CD4-positive, alpha-beta T cell treated with Interferon alpha-2 for 1 hour (primary cell): Measurements from ENCODE around the gene ASIC4.

Experiments used
- DNase-seq, 2 donors: peaks; one replicate each; pipeline ENCODE4 v3.0.0-alpha.2; 2020 to 2022

The ASIC4 gene

DNA sequence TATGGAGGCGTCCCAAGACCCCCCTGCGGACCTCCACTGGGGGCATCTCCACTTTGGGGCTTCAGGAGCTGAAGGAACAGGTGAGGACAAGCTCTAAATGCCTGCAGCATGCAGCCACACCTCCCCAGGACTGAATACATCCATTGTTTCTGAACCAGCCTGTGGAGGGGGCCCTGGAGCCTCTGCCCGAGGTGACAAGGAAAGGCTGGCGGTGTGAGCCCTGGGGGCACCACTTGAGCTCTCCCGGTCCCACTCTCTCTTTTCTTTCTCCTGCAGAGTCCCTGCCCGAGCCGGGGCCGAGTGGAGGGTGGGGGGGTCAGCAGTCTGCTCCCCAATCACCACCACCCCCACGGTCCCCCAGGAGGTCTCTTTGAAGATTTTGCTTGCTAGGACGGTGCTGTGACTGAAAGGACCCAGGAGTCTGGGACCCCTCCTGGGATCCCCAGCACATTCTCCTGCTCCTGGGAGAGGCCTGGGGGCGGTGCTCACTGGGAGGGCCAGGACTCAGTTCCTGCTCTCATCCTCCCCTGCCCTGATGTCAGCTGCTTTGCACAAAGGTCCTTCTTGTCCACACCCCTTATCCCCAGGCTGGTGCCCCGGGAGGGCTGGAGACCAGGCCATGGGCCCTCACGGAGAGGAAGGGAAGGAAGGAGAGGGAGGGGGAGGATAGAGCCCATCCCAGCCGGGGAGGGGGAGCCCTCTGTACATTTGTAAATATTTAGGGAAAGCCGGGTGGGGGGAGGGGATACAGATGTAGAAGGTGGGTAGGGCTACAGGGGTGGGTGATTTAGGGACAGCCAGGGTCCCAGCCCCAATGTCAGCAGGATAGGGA is 23.6 kb downstream of the ASIC4 start:
- DNase-seq: no peak

GRCh38 chr2:219538504-219538951 is 24.2 kb downstream of the ASIC4 start:
- DNase-seq: no peak

- DNase-seq: no peak
These were observed 24.9 kb downstream of the ASIC4 start for GRCh38 chr2:219538956-219539788.

DNA sequence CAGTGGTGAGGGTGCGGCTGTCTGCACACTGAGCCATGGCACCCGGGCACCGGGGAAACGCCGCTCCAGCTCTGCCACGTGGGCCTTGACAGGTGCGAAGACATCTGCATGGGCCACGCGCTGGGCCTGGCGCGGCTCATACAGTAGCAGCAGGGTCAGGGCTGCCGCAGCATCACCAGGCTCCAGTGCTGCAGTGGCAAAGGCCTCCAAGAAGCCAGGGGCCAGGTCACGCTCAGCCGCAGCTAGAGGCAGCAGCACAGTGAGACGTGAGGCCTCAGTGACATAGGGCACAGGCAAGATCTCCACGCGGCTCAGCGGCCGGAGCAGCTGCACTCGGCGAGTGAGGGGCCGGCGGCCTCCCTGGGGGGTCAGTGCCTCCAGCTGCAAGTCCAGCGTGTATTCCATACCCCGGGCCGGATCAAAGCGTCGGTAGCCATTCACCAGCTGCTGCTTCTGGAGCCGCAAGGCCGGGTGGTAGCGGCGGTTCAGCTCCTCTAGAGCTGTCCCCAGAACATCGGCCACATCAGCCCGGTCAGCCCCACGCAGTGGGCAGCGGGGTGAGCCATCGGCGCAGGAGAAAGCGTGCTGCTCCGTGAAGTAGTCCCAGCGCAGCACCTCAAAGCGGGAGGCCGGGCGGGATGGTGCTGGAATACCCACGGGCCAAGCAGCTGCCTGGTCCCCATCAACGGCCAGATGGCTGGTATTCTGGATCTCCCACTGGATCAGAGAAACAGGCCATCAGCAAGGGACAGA is 25.8 kb downstream of the ASIC4 start:
- DNase-seq: no peak

DNA sequence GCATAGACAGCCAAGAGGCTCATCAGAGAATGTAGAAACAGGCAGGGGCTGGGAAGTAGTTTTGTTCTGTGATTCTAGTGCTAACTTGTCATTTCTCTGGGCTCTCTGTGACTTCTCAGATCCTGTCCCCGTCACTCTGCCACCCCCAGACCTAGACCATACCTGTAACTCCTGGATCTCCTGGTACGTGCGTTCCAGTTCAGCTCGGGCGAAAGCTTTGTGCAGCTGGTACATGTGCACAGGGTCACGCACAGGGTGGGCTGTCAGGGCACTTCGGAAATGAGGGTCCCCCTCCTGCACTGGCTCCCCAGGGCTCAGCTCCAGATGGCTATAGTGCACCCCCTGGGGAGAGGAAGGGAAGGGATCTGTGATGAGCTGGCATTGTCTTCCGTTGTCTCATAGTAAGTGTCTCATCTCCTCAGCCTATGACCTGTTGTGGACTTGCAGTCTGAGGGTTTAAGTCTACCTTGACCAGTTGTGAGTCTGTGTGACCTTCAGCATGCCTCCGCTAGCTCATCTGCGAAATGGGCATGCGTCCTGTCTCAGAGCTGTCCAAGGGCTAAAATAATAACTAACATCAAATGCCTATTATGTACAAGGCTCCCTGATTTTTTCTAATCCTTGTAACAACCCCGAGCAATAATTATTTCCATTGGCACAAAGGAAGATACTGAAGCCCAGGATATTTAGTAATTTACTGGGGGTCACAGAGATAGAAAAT is 26.7 kb downstream of the ASIC4 start:
- no peak for DNase-seq

DNA sequence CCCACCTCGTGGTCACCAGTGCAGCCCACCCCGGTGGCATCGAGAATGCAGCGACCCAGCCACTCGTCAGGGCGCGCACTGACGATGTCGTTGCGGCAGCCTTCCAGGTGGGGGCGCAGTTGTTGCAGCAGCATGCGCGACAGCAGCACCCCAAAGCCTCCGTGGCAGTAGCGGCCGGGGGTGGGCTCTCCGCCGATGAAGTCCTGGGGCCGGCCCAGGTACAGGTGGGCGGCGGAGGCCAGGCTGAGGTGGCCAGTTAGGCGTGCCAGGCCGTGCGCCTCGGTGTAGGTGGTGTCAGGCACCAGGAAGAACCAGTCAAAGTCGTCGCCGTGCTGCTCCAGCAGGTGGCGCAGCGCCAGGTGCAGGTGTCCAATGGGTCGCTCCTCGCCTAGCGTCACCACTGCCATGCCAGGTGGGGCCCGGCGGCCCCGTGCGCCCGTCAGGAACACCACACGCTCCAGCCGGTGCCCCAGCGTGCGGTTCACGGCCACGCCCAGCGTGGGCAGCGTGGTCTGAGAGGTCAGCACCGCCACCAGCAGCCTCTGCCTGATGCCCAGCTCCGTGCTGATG is 27.4 kb downstream of the ASIC4 start:
- peak; percentile 85 to 92 for DNase-seq

GRCh38 chr2:219542931-219543595 is 28.8 kb downstream of the ASIC4 start:
- no peak for DNase-seq

DNA sequence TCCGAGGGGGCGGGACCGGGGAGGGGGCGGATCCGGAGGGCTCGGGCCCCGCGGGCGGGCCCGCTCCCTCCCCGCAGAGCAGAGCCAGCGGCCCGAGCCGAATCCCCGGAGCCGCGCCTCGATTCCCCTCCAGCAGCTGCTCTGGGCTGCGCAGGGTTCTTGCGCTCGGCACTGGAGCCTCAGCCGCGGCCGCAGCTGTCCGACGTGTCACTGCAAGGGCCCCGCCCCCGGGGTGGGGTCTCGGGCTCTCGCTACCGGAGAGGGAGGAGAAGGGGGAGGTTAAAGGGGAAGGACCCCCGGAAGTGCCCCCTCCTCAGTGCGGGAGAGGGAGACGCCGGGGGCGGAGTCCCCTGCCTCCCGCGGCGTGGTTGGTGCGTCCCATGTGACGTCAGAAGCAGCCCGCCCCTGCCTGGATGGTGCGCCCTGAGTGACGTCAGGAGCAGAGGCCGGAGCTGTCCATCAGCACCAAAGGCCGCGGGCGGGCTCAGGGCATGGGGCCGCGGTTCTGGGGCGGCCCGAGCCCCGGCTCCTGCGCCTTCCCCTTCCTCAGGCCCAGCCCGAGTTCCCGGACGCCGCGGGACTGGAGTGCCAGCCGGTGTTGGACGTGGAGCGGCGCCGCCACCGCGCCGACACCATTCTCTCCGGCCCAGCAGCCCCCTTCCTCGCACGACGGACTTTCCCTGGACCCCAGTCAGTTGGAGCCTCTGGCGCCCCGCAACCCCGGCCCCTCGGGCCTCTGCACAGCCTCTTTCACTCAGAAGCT is 29.5 kb downstream of the ASIC4 start, which contains the start of the genes CHPF and TMEM198:
CHPF (minus strand) TSS at position 214 of the 763 bp plus-strand sequence. CDS start 271 bp downstream, outside the sequence.
TMEM198 (plus strand) TSS at position 433 of the 763 bp plus-strand sequence. CDS start 700 bp downstream, outside the sequence.
- DNase-seq: peak; percentile 95 to 96

GRCh38 chr2:219544567-219544966 is 30.3 kb downstream of the ASIC4 start:
- DNase-seq: no peak

GRCh38 chr2:219545295-219545942 is 31.1 kb downstream of the ASIC4 start:
- DNase-seq: no peak

GRCh38 chr2:219545943-219546352 is 31.7 kb downstream of the ASIC4 start:
- DNase-seq: no peak

DNA sequence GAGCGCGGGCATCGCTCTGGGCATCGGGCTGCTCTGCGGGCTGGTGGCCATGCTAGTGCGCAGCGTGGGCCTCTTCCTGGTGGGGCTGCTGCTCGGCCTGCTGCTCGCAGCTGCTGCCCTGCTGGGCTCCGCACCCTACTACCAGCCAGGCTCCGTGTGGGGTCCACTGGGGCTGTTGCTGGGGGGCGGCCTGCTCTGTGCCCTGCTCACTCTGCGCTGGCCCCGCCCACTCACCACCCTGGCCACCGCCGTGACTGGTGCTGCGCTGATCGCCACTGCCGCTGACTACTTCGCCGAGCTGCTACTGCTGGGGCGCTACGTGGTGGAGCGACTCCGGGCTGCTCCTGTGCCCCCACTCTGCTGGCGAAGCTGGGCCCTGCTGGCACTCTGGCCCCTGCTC is 33.3 kb downstream of the ASIC4 start:
- no peak for DNase-seq

GRCh38 chr2:219548990-219549389 is 34.7 kb downstream of the ASIC4 start:
- no peak for DNase-seq

DNA sequence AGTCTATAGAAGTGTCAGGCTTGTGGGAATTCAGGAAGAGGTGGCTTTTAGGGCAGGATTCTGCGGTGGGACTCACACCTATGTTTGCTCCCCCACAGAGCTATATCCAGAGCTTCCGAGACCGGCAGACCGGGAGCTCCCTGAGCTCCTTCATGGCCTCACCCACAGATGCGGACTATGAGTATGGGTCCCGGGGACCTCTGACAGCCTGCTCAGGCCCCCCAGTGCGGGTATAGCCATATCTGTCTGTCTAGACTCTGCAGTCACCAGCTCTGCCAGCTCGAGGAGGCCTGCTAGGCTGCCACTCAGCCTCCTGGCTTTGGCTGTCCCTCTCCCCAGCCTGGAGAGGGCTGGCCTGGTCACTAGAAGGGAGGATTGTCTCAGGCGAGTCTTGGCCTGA is 35.3 kb downstream of the ASIC4 start:
- no peak for DNase-seq

DNA sequence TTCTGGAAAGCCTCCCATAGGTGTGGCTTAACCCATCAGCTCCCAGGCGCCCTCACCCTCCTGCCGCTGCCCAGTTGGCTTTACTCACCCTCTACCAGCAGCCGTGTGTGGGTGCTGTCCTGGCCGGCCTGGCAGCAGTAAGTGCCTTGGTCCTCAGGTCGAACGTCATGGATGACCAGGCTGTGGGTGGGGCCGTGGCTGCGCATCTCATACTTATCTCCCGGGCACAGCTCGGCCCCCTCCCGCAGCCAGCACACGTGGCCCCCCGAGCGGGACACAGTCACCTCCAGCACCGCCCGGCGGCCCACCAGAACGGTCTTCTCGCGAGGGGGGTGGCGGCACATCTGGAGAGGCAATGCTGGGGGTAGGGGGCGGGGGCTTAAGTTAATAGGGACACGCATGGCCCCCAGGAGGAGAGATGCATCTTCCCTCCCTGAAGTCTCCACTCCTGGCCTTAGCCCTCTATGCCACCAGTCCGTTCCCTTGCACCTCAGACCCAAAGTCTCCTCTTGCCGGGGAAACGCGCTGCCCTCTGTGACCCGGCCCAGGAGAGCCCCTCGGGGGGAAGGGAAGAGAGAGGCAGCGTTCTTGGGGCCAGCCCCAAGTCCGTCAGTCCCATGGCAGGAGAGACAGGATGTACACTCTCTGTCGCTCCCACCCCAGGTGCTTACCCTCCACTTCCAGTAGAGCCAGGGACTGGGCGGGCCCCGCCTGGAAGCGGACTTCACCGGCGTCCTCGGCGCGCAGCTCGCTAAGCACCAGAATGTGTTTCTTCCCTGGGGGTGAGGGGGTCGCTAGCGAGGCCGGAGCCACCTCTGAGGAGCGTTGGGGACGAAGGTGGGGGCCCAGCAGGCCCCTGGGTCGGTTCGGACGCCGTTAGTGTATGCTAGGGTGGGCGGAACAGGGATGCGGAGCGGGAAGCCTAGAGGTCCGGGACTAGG is 37.4 kb downstream of the ASIC4 start:
- DNase-seq: peak in 1 of 2 donors; percentile 12

GRCh38 chr2:219552382-219553167 is 38.3 kb downstream of the ASIC4 start:
- DNase-seq: peak; percentile 74 to 82

GRCh38 chr2:219553168-219553417 is 38.8 kb downstream of the ASIC4 start:
- DNase-seq: no peak

GRCh38 chr2:219553463-219553963 is 39.2 kb downstream of the ASIC4 start:
- DNase-seq: no peak
